Endothelial cell of hepatic sinusoid (primary cell): Measurements from ENCODE around the gene IL12B.
"Not testable (repeated sequence)": the region's sequence is repeated elsewhere in the genome, so short reads cannot be mapped to it uniquely, and the experiment has no call there.

Source experiments
- in situ Hi-C: cut with HindIII; loops from 2 replicates; pipeline ENCODE4 v1.10.0; 2017; ENCODE audit warnings: low sequenced_read_pairs

IL12B gene

GRCh38 chr5:159333545-159333925 lies 3.2 kb upstream of the IL12B start:
- in situ Hi-C loops = no loop called here

- in situ Hi-C loops = no loop called here
Measured at GRCh38 chr5:159332800-159333544, 2.7 kb upstream of the IL12B start.

GRCh38 chr5:159331093-159331973 lies 1.0 kb upstream of the IL12B start:
- in situ Hi-C loops = no loop called here

GRCh38 chr5:159324986-159325385 lies 5.3 kb downstream of the IL12B start:
- in situ Hi-C loops = no loop called here

- in situ Hi-C loops = no loop called here
Measured at GRCh38 chr5:159324102-159324755, 6.1 kb downstream of the IL12B start.

- in situ Hi-C loops = no loop called here
Measured at GRCh38 chr5:159322180-159322579, 8.1 kb downstream of the IL12B start.

- in situ Hi-C loops = no loop called here
Measured at GRCh38 chr5:159319832-159320231, 10.5 kb downstream of the IL12B start.

- in situ Hi-C loops = no loop called here
Measured at GRCh38 chr5:159319363-159319762, 10.9 kb downstream of the IL12B start.

- in situ Hi-C loops = no loop called here
Measured at GRCh38 chr5:159318448-159318847, 11.8 kb downstream of the IL12B start.

GRCh38 chr5:159317849-159318248 lies 12.4 kb downstream of the IL12B start:
- in situ Hi-C loops = no loop called here

- in situ Hi-C loops = no loop called here
Measured at GRCh38 chr5:159316519-159317383, 13.5 kb downstream of the IL12B start.

GRCh38 chr5:159313197-159313596 lies 17.1 kb downstream of the IL12B start:
- in situ Hi-C loops = no loop called here

GRCh38 chr5:159311063-159311462 lies 19.2 kb downstream of the IL12B start:
- in situ Hi-C loops = no loop called here

GRCh38 chr5:159310511-159310910 lies 19.8 kb downstream of the IL12B start:
- in situ Hi-C loops = no loop called here

- in situ Hi-C loops = no loop called here
Measured at GRCh38 chr5:159309689-159310433, 20.4 kb downstream of the IL12B start.

GRCh38 chr5:159304961-159305595 lies 25.2 kb downstream of the IL12B start:
- in situ Hi-C loops = no loop called here

- in situ Hi-C loops = no loop called here
Measured at GRCh38 chr5:159303286-159303685, 27.0 kb downstream of the IL12B start.

- in situ Hi-C loops = not testable (repeated sequence)
Measured at GRCh38 chr5:159301929-159302860, 28.1 kb downstream of the IL12B start.
